Measurements from ENCODE around the gene HHIPL1. TPM values are rescaled to one million over a fixed set of nuclear protein-coding genes. Genes with fewer than 3 reads are reported as not detected.

Gene HHIPL1
- total RNA-seq (2022): 0.22 TPM in 1 of 2 replicates, not detected in the other
- Bru-seq, nascent RNA: percentile 7 among the genes with signal in this experiment
- BruChase-seq, experiment 1, labeled RNA remaining after a 6-hour chase: percentile 3 among the genes with signal in this experiment
- percentile 5 among the genes with signal in this experiment for BruChase-seq, experiment 2, labeled RNA remaining after a 2-hour chase
- long read RNA-seq: 0 reads

DNA sequence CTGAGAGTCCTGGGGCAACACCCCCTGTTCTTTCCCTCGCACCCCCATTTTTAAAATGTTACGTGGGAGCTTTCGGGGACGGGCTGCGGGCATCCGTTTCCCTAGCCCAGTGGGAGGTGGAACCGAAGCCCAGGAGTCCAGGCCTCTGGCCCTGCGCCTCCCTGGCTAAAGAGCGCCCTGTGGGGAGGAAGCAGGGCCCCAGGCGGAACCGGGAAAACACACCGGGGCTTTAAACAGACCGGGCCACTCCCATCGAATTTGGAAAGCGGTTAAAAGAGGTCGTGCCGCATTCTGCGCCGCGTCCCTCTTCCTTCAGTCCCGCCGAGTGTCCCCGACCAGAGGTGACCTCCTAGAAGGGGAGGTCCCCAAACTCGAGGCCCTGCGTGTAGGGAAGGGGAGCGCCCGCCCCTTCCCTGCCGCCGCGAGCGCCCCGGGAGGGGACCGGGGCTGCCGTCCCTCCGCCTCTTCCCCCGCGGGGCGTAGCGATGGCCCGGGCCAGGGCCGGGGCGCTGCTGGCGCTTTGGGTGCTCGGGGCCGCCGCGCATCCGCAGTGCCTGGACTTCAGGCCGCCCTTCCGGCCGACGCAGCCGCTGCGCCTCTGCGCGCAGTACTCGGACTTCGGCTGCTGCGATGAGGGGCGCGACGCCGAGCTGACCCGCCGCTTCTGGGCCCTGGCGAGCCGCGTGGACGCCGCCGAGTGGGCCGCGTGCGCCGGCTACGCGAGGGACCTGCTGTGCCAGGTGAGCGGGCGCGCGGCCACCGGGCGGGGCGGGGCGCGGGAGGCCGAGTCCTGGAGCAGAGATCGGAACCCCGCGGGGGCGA is at the start of gene HHIPL1:
HHIPL1 (plus strand) TSS at position 407 of the 822 bp plus-strand sequence; CDS start at position 486, 79 bp downstream.
- H3K4me1 Mint-ChIP-seq (ENCODE audit: low read depth, unreplicated experiment): no peaks in the 10 kb centered on the region
- intact Hi-C loops (cut with micrococcal nuclease; ENCODE audit: unreplicated experiment): no loop called here
- H3K27me3 Mint-ChIP-seq (ENCODE audit: unreplicated experiment): peaks cover 46% of the 10 kb centered on the region
- H3K9me3 Mint-ChIP-seq (ENCODE audit: low read depth, unreplicated experiment): no peaks in the 10 kb centered on the region
- H3K36me3 Mint-ChIP-seq (ENCODE audit: insufficient read depth, unreplicated experiment): no peaks in the 10 kb centered on the region
- no TSS peak for BruUV-seq (replicated peaks)
- H3K4me3 Mint-ChIP-seq (ENCODE audit: low read depth, unreplicated experiment): peak within 1 kb of the TSS; percentile 61
- peak; percentile 11 for DNase-seq
- H3K27ac Mint-ChIP-seq (ENCODE audit: unreplicated experiment): no peak within 1 kb of the TSS
- TF ChIP-seq, protein P1, sequence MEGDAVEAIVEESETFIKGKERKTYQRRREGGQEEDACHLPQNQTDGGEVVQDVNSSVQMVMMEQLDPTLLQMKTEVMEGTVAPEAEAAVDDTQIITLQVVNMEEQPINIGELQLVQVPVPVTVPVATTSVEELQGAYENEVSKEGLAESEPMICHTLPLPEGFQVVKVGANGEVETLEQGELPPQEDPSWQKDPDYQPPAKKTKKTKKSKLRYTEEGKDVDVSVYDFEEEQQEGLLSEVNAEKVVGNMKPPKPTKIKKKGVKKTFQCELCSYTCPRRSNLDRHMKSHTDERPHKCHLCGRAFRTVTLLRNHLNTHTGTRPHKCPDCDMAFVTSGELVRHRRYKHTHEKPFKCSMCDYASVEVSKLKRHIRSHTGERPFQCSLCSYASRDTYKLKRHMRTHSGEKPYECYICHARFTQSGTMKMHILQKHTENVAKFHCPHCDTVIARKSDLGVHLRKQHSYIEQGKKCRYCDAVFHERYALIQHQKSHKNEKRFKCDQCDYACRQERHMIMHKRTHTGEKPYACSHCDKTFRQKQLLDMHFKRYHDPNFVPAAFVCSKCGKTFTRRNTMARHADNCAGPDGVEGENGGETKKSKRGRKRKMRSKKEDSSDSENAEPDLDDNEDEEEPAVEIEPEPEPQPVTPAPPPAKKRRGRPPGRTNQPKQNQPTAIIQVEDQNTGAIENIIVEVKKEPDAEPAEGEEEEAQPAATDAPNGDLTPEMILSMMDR (IDR thresholded peaks at IDR 0.05; ENCODE audit: unreplicated experiment): no peak
- CTCF ChIA-PET: no interaction called here

DNA sequence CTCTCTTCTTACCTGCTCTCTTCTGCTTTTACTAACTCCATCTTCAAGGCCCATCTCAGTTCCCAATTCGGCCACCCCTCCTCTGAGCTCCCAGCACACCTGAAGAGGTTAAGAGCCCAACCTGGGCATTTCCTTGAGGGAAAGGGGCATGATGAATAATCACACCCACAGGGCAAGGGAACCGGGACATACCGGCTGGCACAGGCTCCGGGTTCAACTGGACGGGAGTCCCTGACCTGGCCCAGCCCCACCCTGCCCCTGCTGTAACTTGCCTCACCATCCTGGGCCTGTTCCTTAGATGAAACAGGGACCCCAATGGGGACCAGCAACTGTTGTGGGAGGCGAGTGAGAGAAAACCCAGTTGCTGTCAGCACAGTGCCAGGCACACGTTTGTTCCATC is 49.4 kb upstream of the HHIPL1 start:
- TF ChIP-seq, protein P1 (IDR thresholded peaks at IDR 0.05; ENCODE audit: unreplicated experiment): no peak
- no peak for DNase-seq
- H3K27ac Mint-ChIP-seq (ENCODE audit: unreplicated experiment): no peak overlapping the region
- CTCF ChIA-PET: interaction anchor here (0.6 kb wide), 1 partner anchor 15 kb away, joined by 4 read pairs; no protein-coding TSS in a partner anchor
- H3K9me3 Mint-ChIP-seq (ENCODE audit: low read depth, unreplicated experiment): no peaks in the 10 kb centered on the region
- peaks cover 42% of the 10 kb centered on the region for H3K4me1 Mint-ChIP-seq (ENCODE audit: low read depth, unreplicated experiment)
- H3K4me3 Mint-ChIP-seq (ENCODE audit: low read depth, unreplicated experiment): no peak overlapping the region
- intact Hi-C loops (cut with micrococcal nuclease; ENCODE audit: unreplicated experiment): no loop called here
- H3K27me3 Mint-ChIP-seq (ENCODE audit: unreplicated experiment): no peaks in the 10 kb centered on the region
- H3K36me3 Mint-ChIP-seq (ENCODE audit: insufficient read depth, unreplicated experiment): no peaks in the 10 kb centered on the region
- no TSS peak for BruUV-seq (replicated peaks)

DNA sequence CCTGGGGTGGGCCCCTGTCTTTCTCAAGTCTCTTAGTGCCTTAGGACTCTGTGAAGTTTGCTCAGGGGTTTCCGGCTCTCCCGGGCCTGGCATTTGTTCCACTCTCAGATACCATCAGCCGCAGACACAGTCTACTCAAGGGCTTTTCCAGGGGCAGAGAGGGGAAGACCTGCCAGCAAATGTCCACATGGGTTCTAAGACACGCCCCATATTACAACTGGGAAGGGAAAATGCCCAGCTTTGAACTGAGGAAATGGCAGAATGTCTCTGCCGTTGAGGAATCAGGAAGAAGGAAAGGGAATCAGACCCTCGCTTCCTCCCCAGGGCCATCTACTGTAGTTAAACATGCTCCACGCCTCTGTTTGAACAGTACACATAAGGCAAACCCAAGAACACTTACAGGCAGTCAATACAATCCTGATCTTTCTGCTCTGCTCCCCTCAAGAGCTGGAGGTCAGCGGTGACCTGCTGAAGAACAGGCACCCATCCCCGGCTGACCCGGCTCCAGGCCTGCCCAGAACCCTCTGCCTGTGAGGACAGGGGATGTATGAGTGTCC is 48.8 kb upstream of the HHIPL1 start:
- TF ChIP-seq, protein P1 (IDR thresholded peaks at IDR 0.05; ENCODE audit: unreplicated experiment): no peak
- no TSS peak for BruUV-seq (replicated peaks)
- CTCF ChIA-PET: interaction anchor here (0.6 kb wide), 1 partner anchor 16 kb away, joined by 4 read pairs; no protein-coding TSS in a partner anchor
- DNase-seq: peak; percentile 20
- no peaks in the 10 kb centered on the region for H3K9me3 Mint-ChIP-seq (ENCODE audit: low read depth, unreplicated experiment)
- intact Hi-C loops (cut with micrococcal nuclease; ENCODE audit: unreplicated experiment): no loop called here
- H3K36me3 Mint-ChIP-seq (ENCODE audit: insufficient read depth, unreplicated experiment): no peaks in the 10 kb centered on the region
- no peak overlapping the region for H3K4me3 Mint-ChIP-seq (ENCODE audit: low read depth, unreplicated experiment)
- no peaks in the 10 kb centered on the region for H3K27me3 Mint-ChIP-seq (ENCODE audit: unreplicated experiment)
- no peak overlapping the region for H3K27ac Mint-ChIP-seq (ENCODE audit: unreplicated experiment)
- peaks cover 45% of the 10 kb centered on the region for H3K4me1 Mint-ChIP-seq (ENCODE audit: low read depth, unreplicated experiment)

DNA sequence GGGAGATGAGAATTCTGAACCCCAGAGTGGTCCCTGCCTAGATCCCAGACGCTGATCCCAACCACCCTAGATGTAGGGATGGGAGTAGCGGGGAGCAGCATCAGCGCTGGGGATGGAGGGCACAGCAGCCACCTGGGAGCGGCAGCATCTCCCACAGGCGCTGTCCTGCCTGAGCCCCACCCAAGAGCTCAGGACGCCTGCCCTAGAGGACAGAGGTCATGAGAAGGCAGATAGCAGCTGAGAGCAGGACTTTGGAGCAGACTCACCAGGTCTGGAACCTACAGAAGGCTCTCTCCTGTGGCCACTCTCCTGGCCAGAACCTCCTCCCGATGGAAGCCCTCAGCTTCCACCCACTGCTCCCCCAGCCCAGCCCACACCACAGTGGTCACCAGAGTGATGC is 48.2 kb upstream of the HHIPL1 start:
- no peak for DNase-seq
- intact Hi-C loops (cut with micrococcal nuclease; ENCODE audit: unreplicated experiment): no loop called here

More for the DNA sequence above, 48.2 kb upstream of the HHIPL1 start:
- no peaks in the 10 kb centered on the region for H3K27me3 Mint-ChIP-seq (ENCODE audit: unreplicated experiment)
- H3K4me1 Mint-ChIP-seq (ENCODE audit: low read depth, unreplicated experiment): peaks cover 50% of the 10 kb centered on the region
- TF ChIP-seq, protein P1 (IDR thresholded peaks at IDR 0.05; ENCODE audit: unreplicated experiment): no peak
- H3K36me3 Mint-ChIP-seq (ENCODE audit: insufficient read depth, unreplicated experiment): peaks cover 5% of the 10 kb centered on the region
- H3K9me3 Mint-ChIP-seq (ENCODE audit: low read depth, unreplicated experiment): no peaks in the 10 kb centered on the region
- no peak overlapping the region for H3K4me3 Mint-ChIP-seq (ENCODE audit: low read depth, unreplicated experiment)
- H3K27ac Mint-ChIP-seq (ENCODE audit: unreplicated experiment): no peak overlapping the region
- no TSS peak for BruUV-seq (replicated peaks)
- CTCF ChIA-PET: no interaction called here
